C4-2B (cell line): ENCODE results near the gene OR4E2.

Experiments used
- ZFX ChIP-seq: fragments of 450-650 bp; IDR thresholded peaks from 2 replicates; pipeline ENCODE4 v1.6.1; 2017
- TF ChIP-seq, protein P1 (sequence below): fragments of 450-650 bp; conservative IDR thresholded peaks from 2 replicates; pipeline ENCODE4 v1.5.1; 2017; ENCODE audit warnings: mild to moderate bottlenecking

DNA sequence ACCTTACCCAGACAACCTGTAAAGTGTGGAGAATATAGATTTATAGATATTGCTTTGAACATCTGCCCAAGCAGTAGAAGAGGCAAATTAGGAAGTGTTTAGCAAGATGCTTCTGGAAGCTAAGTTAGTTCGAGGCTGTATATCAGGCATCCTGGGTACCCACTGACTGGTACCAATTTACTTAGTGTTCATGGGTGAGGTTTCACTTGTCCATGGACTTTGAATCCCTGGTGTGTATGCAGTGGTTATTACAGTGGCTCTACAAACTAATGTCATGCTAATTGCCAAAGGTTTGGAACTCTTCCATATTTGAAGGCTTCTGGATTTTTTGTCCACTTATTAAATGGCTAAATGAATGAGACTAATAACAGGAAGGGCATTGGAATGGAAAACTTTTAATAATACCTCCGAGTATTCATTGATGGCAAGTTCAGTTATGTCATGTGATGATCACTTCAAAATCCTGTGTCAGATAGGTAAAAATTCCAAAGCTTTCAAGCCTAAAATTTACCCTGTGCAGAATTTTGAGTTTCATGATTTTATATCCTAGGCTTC is at the start of gene OR4E2:
- TF ChIP-seq, protein P1, sequence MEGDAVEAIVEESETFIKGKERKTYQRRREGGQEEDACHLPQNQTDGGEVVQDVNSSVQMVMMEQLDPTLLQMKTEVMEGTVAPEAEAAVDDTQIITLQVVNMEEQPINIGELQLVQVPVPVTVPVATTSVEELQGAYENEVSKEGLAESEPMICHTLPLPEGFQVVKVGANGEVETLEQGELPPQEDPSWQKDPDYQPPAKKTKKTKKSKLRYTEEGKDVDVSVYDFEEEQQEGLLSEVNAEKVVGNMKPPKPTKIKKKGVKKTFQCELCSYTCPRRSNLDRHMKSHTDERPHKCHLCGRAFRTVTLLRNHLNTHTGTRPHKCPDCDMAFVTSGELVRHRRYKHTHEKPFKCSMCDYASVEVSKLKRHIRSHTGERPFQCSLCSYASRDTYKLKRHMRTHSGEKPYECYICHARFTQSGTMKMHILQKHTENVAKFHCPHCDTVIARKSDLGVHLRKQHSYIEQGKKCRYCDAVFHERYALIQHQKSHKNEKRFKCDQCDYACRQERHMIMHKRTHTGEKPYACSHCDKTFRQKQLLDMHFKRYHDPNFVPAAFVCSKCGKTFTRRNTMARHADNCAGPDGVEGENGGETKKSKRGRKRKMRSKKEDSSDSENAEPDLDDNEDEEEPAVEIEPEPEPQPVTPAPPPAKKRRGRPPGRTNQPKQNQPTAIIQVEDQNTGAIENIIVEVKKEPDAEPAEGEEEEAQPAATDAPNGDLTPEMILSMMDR, result no peak
- no peak for TF ChIP-seq ZFX
